ENCODE results near the gene GPR83. TPM values are rescaled to one million over a fixed set of nuclear protein-coding genes. Genes with fewer than 3 reads are reported as not detected.

GPR83 gene
- total RNA-seq, 1 donor = 0.10 TPM

- H3K9me3 ChIP-seq (ENCODE audit: low read depth, low read length) = no peaks in the 10 kb centered on the region
- H3K4me1 ChIP-seq (ENCODE audit: insufficient read depth, low read length) = no peaks in the 10 kb centered on the region
- no peak overlapping the region for H3K4me3 ChIP-seq (ENCODE audit: low read length)
- H3K27me3 ChIP-seq (ENCODE audit: insufficient read depth, low read length) = no peaks in the 10 kb centered on the region
These were observed 71.7 kb downstream of the GPR83 start for GRCh38 chr11:94329501-94329900.

DNA sequence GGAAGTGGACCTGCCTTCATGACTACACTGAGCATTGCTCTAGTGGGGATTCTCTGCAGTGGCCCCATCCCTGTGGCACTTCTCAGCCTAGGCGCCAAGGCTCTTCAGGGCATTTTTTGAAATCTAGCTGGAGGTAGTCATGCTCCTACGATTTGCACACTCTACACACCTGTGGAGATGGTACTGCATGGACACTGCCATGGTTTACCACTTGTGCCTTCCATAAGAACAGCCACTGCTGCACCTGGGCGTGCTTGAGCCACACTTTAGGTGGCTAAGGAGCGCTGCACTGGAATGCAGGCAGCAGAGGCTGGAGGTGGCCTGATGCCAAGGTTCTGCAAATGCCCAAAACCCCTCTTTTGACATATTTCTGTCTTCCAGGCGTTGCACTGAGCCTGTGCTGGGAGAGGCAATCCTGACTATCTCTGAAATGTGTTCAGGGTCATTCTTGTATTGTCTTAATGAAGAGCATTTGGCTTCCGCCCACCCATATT is 72.6 kb downstream of the GPR83 start:
- Histone ChIP-seq H3K4me3 (ENCODE audit: low read length) (no peak overlapping the region), H3K4me1 (ENCODE audit: insufficient read depth, low read length) (no peaks in the 10 kb centered on the region), H3K27me3 (ENCODE audit: insufficient read depth, low read length) (no peaks in the 10 kb centered on the region), H3K9me3 (ENCODE audit: low read depth, low read length) (no peaks in the 10 kb centered on the region)

Other genes with a start within 250 kb of the GPR83 start
- not detected for gene IZUMO1R, start 96.8 kb downstream of the GPR83 start, total RNA-seq
- gene MRE11, start 92.4 kb upstream of the GPR83 start, total RNA-seq = 13.4 TPM
- 96.1 TPM for gene ANKRD49, start 92.6 kb upstream of the GPR83 start, total RNA-seq
- gene C11orf97, start 111.0 kb upstream of the GPR83 start, total RNA-seq = not detected
- 16.2 TPM for gene FUT4, start 142.5 kb upstream of the GPR83 start, total RNA-seq
- 5.2 TPM for gene PIWIL4, start 165.9 kb upstream of the GPR83 start, total RNA-seq

Data from mononuclear cell (primary cell).